ENCODE results near the gene ZBTB33. TPM values are rescaled to one million over a fixed set of nuclear protein-coding genes. Genes with fewer than 3 reads are reported as not detected.

ZBTB33 gene
- polyA plus RNA-seq, 4 donors = 22.4 to 27.5 (median 25.5) TPM

- DNase-seq (ENCODE audit: low read depth in 4 of 4, low spot score in 2 of 4) = no peak
These were observed 9.8 kb downstream of the ZBTB33 start for GRCh38 chrX:120260369-120260768.

GRCh38 chrX:120262859-120263708 lies 12.5 kb downstream of the ZBTB33 start:
- no peak for DNase-seq (ENCODE audit: low read depth in 4 of 4, low spot score in 2 of 4)

- DNase-seq (ENCODE audit: low read depth in 4 of 4, low spot score in 2 of 4) = no peak
These were observed 13.7 kb downstream of the ZBTB33 start for GRCh38 chrX:120264341-120264740.

- no peak for DNase-seq (ENCODE audit: low read depth in 4 of 4, low spot score in 2 of 4)
These were observed 18.9 kb downstream of the ZBTB33 start for GRCh38 chrX:120269373-120270035.

- no peak for DNase-seq (ENCODE audit: low read depth in 4 of 4, low spot score in 2 of 4)
These were observed 20.0 kb downstream of the ZBTB33 start for GRCh38 chrX:120270567-120270966.

- no peak for DNase-seq (ENCODE audit: low read depth in 4 of 4, low spot score in 2 of 4)
These were observed 20.6 kb downstream of the ZBTB33 start for GRCh38 chrX:120271218-120271617.

GRCh38 chrX:120274145-120274544 lies 23.5 kb downstream of the ZBTB33 start:
- DNase-seq (ENCODE audit: low read depth in 4 of 4, low spot score in 2 of 4) = no peak

GRCh38 chrX:120274958-120275357 lies 24.3 kb downstream of the ZBTB33 start:
- no peak for DNase-seq (ENCODE audit: low read depth in 4 of 4, low spot score in 2 of 4)

GRCh38 chrX:120281021-120281624 lies 30.5 kb downstream of the ZBTB33 start:
- DNase-seq (ENCODE audit: low read depth in 4 of 4, low spot score in 2 of 4) = no peak

- DNase-seq (ENCODE audit: low read depth in 4 of 4, low spot score in 2 of 4) = no peak
These were observed 31.1 kb downstream of the ZBTB33 start for GRCh38 chrX:120281761-120282160.

- DNase-seq (ENCODE audit: low read depth in 4 of 4, low spot score in 2 of 4) = no peak
These were observed 32.1 kb downstream of the ZBTB33 start for GRCh38 chrX:120282697-120283096.

- DNase-seq (ENCODE audit: low read depth in 4 of 4, low spot score in 2 of 4) = no peak
These were observed 36.3 kb downstream of the ZBTB33 start for GRCh38 chrX:120286733-120287512.

- DNase-seq (ENCODE audit: low read depth in 4 of 4, low spot score in 2 of 4) = no peak
These were observed 37.0 kb downstream of the ZBTB33 start for GRCh38 chrX:120287513-120288112.

- no peak for DNase-seq (ENCODE audit: low read depth in 4 of 4, low spot score in 2 of 4)
These were observed 39.5 kb downstream of the ZBTB33 start for GRCh38 chrX:120290107-120290506.

- DNase-seq (ENCODE audit: low read depth in 4 of 4, low spot score in 2 of 4) = no peak
These were observed 40.6 kb downstream of the ZBTB33 start for GRCh38 chrX:120291211-120291610.

GRCh38 chrX:120293015-120293414 lies 42.4 kb downstream of the ZBTB33 start:
- no peak for DNase-seq (ENCODE audit: low read depth in 4 of 4, low spot score in 2 of 4)

GRCh38 chrX:120294651-120295050 lies 44.0 kb downstream of the ZBTB33 start:
- no peak for DNase-seq (ENCODE audit: low read depth in 4 of 4, low spot score in 2 of 4)

- DNase-seq (ENCODE audit: low read depth in 4 of 4, low spot score in 2 of 4) = no peak
These were observed 47.3 kb downstream of the ZBTB33 start for GRCh38 chrX:120297923-120298322.

- no peak for DNase-seq (ENCODE audit: low read depth in 4 of 4, low spot score in 2 of 4)
These were observed 49.3 kb downstream of the ZBTB33 start for GRCh38 chrX:120299928-120300327.

GRCh38 chrX:120301497-120301896 lies 50.9 kb downstream of the ZBTB33 start:
- no peak for DNase-seq (ENCODE audit: low read depth in 4 of 4, low spot score in 2 of 4)
